A549 (cell line): ENCODE results near the gene IFTAP. TPM values are rescaled to one million over a fixed set of nuclear protein-coding genes. Genes with fewer than 3 reads are reported as not detected.

Source experiments
- ATAC-seq, 2 experiments: fragments of 200-7000 bp in 1 of 2; fragments of >200 bp in 1 of 2; cut with Nextera tagmentation in 1 of 2; cut with Tn5 transposase in 1 of 2; 3 replicates each; pipeline versions ENCODE4 v1.8.0 to v1.9.1; 2018 to 2020; ENCODE audit warnings: mild to moderate bottlenecking in 1 of 2, moderate library complexity in 1 of 2
- CTCF ChIA-PET: fragments of 300-600 bp; sonication (Branson Sonifier 250); formaldehyde crosslinking; extraction: SDS; loops from one replicate; lab custom pipeline; 2021; ENCODE audit warnings: antibody characterized with exemption, inconsistent platforms; lab: Yijun Ruan, JAX
- POLR2A ChIA-PET: fragments of 350-600 bp; formaldehyde crosslinking; extraction: SDS; loops from one replicate; lab custom pipeline; 2021; ENCODE audit warnings: antibody characterized with exemption, inconsistent platforms; lab: Yijun Ruan, JAX
- DNase-seq, 2 experiments: peaks; one replicate each; pipeline versions ENCODE4 v3.0.0 to v3.0.0-alpha.2; 2011 to 2016; ENCODE audit warnings: low read depth in 1 of 2, low spot score in 1 of 2
- FAIRE-seq: peaks from 2 replicates; lab custom pipeline; 2011; peaks lifted over from hg19 to GRCh38; lab: Jason Lieb, UNC
- H3K27ac ChIP-seq, 2 experiments: fragments of >200 bp; sonication (Bioruptor Twin); formaldehyde crosslinking; 3 replicates each; pipeline ENCODE4 v1.5.1; 2016 to 2017
- H3K4me1 ChIP-seq: fragments of >200 bp; sonication (Bioruptor Twin); formaldehyde crosslinking; 3 replicates; pipeline ENCODE4 v1.6.1; 2016
- H3K4me2 ChIP-seq: fragments of >200 bp; sonication (Bioruptor Twin); formaldehyde crosslinking; 3 replicates; pipeline ENCODE4 v1.6.1; 2016
- H3K4me3 ChIP-seq: fragments of >200 bp; sonication (Bioruptor Twin); formaldehyde crosslinking; 3 replicates; pipeline ENCODE4 v1.5.1; 2016
- H3K9me3 ChIP-seq: fragments of >200 bp; sonication (Bioruptor Twin); formaldehyde crosslinking; 3 replicates; pipeline ENCODE4 v1.6.1; 2016
- BHLHE40 ChIP-seq: IDR thresholded peaks from 2 replicates; pipeline ENCODE4 v1.6.1; 2012; ENCODE audit warnings: low read depth, low read length, inconsistent platforms
- CEBPB ChIP-seq, 2 experiments: fragments of >200 bp in 1 of 2; sonication (Bioruptor Twin) in 1 of 2; formaldehyde crosslinking in 1 of 2; IDR thresholded peaks; 2 replicates each; pipeline ENCODE4 v1.6.1; 2012 to 2016
- CHD4 ChIP-seq: fragments of 200-600 bp; sonication (generic); IDR thresholded peaks from 2 replicates; pipeline ENCODE4 v1.6.1; 2016; ENCODE audit warnings: antibody characterized with exemption, mild to moderate bottlenecking, borderline replicate concordance
- EP300 ChIP-seq, 2 experiments: fragments of >200 bp; sonication (Bioruptor Twin); formaldehyde crosslinking; IDR thresholded peaks; 2 replicates in 1 of 2; 3 replicates in 1 of 2; pipeline ENCODE4 v1.6.1; 2016 to 2017
- ESRRA ChIP-seq: fragments of 150-350 bp; IDR thresholded peaks from 2 replicates; pipeline ENCODE4 v1.6.1; 2014; ENCODE audit warnings: mild to moderate bottlenecking, low read length, borderline replicate concordance
- FOSB ChIP-seq: fragments of 250-450 bp; sonication (Bioruptor Pico); IDR thresholded peaks from 2 replicates; pipeline ENCODE4 v1.5.0; 2020; ENCODE audit warnings: mild to moderate bottlenecking, moderate library complexity
- GATA3 ChIP-seq: IDR thresholded peaks from 2 replicates; pipeline ENCODE4 v1.6.1; 2012; ENCODE audit warnings: borderline replicate concordance
- HEYL ChIP-seq: fragments of 250-450 bp; sonication (Bioruptor Pico); IDR thresholded peaks from 2 replicates; pipeline ENCODE4 v1.8.0; 2021; ENCODE audit warnings: mild to moderate bottlenecking, moderate library complexity
- HOXA7 ChIP-seq: fragments of 250-450 bp; sonication (Bioruptor Pico); IDR thresholded peaks from 2 replicates; pipeline ENCODE4 v1.5.0; 2020; ENCODE audit warnings: mild to moderate bottlenecking, moderate library complexity
- HOXB13 ChIP-seq: fragments of 250-450 bp; sonication (Bioruptor Pico); IDR thresholded peaks from 2 replicates; pipeline ENCODE4 v1.5.0; 2020; ENCODE audit warnings: low read depth, mild to moderate bottlenecking, moderate library complexity
- JUNB ChIP-seq: fragments of >200 bp; sonication (Bioruptor Twin); formaldehyde crosslinking; IDR thresholded peaks from 2 replicates; pipeline ENCODE4 v1.6.1; 2016
- MYC ChIP-seq: IDR thresholded peaks from 2 replicates; pipeline ENCODE4 v1.6.1; 2012; ENCODE audit warnings: mild to moderate bottlenecking, inconsistent platforms, low read length, improper control_type of control experiment, borderline replicate concordance
- NFE2L2 ChIP-seq: fragments of 150-350 bp; conservative IDR thresholded peaks from 2 replicates; pipeline ENCODE4 v1.6.1; 2014; ENCODE audit warnings: low read length
- NPAS2 ChIP-seq: fragments of 250-450 bp; sonication (Bioruptor Pico); IDR thresholded peaks from 2 replicates; pipeline ENCODE4 v1.8.0; 2022; ENCODE audit warnings: mild to moderate bottlenecking, moderate library complexity, borderline replicate concordance
- PHF8 ChIP-seq: fragments of 200-600 bp; sonication (generic); IDR thresholded peaks from 2 replicates; pipeline ENCODE4 v1.6.1; 2016; ENCODE audit warnings: low read depth, mild to moderate bottlenecking, antibody characterized with exemption, moderate library complexity, borderline replicate concordance
- RAD21 ChIP-seq, 2 experiments: fragments of >200 bp in 1 of 2; sonication (Bioruptor Twin) in 1 of 2; formaldehyde crosslinking in 1 of 2; IDR thresholded peaks in 1 of 2; conservative IDR thresholded peaks in 1 of 2; 2 replicates in 1 of 2; 3 replicates in 1 of 2; pipeline ENCODE4 v1.6.1; 2012 to 2018; ENCODE audit warnings: inconsistent platforms in 1 of 2
- RFX5 ChIP-seq: fragments of 450-650 bp; IDR thresholded peaks from 2 replicates; pipeline ENCODE4 v1.7.1; 2014; ENCODE audit warnings: antibody characterized with exemption, mild to moderate bottlenecking, moderate library complexity
- RNF2 ChIP-seq: fragments of 200-600 bp; sonication (generic); IDR thresholded peaks from 2 replicates; pipeline ENCODE4 v1.6.1; 2016; ENCODE audit warnings: low read depth, mild to moderate bottlenecking, antibody characterized with exemption, moderate library complexity, borderline replicate concordance
- TFCP2L1 ChIP-seq: fragments of 250-450 bp; sonication (Bioruptor Pico); IDR thresholded peaks from 2 replicates; pipeline ENCODE4 v1.5.0; 2021; ENCODE audit warnings: mild to moderate bottlenecking
- TP53 ChIP-seq: fragments of 250-450 bp; sonication (Bioruptor Pico); IDR thresholded peaks from 2 replicates; pipeline ENCODE4 v1.5.0; 2021; ENCODE audit warnings: mild to moderate bottlenecking, moderate library complexity
- ZC3H11A ChIP-seq: fragments of 450-650 bp; IDR thresholded peaks from 2 replicates; pipeline ENCODE4 v1.6.1; 2014; ENCODE audit warnings: antibody characterized with exemption, mild to moderate bottlenecking
- WGBS: methylation state at CpG from one replicate; pipeline ENCODE4 v1.1.6; 2017; ENCODE audit errors: missing lambda C conversion rate; 5-methylcytosine and 5-hydroxymethylcytosine counted together
- polyA plus RNA-seq, 4 experiments: library from polyadenylated mRNA; depleted of rRNA in 3 of 4; stranded (reverse); fragments of >200 nt; fragmentation: RNase III in 1 of 4; extraction: RNeasy Plus Mini Kit Qiagen cat#74134 plus additional on column Dnase treatment in 1 of 4; gene quantifications; 2 replicates in 3 of 4; 3 replicates in 1 of 4; pipeline ENCODE4 v1.2.3, GENCODE V29; 2011 to 2017
- TF ChIP-seq, protein P1 (sequence below): fragments of 250-450 bp; sonication (Bioruptor Pico); IDR thresholded peaks from 2 replicates; pipeline ENCODE4 v1.5.0; 2020; ENCODE audit warnings: low read depth, mild to moderate bottlenecking, moderate library complexity
- TF ChIP-seq, protein P2 (sequence below): fragments of >200 bp; sonication (Bioruptor Twin); formaldehyde crosslinking; IDR thresholded peaks from 3 replicates; pipeline ENCODE4 v1.5.1; 2016
- TF ChIP-seq, protein P3 (sequence below): fragments of >200 bp; sonication (Bioruptor Twin); formaldehyde crosslinking; IDR thresholded peaks from 3 replicates; pipeline ENCODE4 v1.6.1; 2016
- TF ChIP-seq, protein P4 (sequence below): IDR thresholded peaks from 2 replicates; pipeline ENCODE4 v1.6.1; 2012

The IFTAP gene
- polyA plus RNA-seq, 2 of the 4 experiments (the other 2 are of a cell fraction), result 34.7 to 52.4 TPM

DNA sequence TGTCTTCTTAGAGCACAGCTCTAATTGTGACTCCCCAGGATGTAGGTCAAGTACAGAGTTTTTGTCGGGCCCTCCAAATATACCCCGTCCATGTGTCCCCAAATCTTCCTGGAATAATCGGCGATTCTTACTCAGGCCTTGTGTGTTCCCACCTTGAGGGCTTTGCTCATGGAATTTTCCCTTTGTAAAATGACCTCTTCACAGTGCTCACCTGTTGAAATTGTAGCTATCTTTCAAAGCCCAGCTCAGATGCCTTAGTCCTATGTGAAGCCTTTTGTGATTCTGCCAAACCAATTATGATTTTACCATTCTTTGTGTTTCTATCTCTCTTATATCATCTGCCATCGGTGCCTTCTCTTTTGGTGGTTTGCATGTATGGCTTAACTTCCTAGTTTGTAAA is 33.8 kb downstream of the IFTAP start:
- ChIA-PET CTCF (interaction anchor here (0.6 to 1.5 kb wide), 4 partner anchors 8 to 119 kb away, joined by 3 to 4 read pairs (median 4); partner anchors contain the start of gene TRAF6), POLR2A (no interaction called here)
- TF ChIP-seq EP300 (IDR thresholded peaks at IDR 0.05), result no peak
- no peak for TF ChIP-seq PHF8
- TF ChIP-seq MYC, result no peak
- TF ChIP-seq RNF2, result no peak
- TF ChIP-seq ESRRA, result no peak
- TF ChIP-seq JUNB, result no peak
- no peak for TF ChIP-seq GATA3
- TF ChIP-seq, protein P1, sequence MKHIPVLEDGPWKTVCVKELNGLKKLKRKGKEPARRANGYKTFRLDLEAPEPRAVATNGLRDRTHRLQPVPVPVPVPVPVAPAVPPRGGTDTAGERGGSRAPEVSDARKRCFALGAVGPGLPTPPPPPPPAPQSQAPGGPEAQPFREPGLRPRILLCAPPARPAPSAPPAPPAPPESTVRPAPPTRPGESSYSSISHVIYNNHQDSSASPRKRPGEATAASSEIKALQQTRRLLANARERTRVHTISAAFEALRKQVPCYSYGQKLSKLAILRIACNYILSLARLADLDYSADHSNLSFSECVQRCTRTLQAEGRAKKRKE (CRISPR knock-in tag), result no peak
- TF ChIP-seq RAD21 (conservative IDR thresholded peaks at IDR 0.05 in 1 of 2, IDR thresholded peaks at IDR 0.05 in 1 of 2), result no peak
- no peak for TF ChIP-seq RFX5
- Histone ChIP-seq H3K4me2 (no peak overlapping the region), H3K9me3 (no peaks in the 10 kb centered on the region), H3K4me1 (no peaks in the 10 kb centered on the region), H3K4me3 (no peak overlapping the region), H3K27ac (no peak overlapping the region)
- 78% methylated on average over 5 of the region's 5 CpGs for WGBS
- FAIRE-seq (no peak), DNase-seq (no peak), ATAC-seq (no peak)

DNA sequence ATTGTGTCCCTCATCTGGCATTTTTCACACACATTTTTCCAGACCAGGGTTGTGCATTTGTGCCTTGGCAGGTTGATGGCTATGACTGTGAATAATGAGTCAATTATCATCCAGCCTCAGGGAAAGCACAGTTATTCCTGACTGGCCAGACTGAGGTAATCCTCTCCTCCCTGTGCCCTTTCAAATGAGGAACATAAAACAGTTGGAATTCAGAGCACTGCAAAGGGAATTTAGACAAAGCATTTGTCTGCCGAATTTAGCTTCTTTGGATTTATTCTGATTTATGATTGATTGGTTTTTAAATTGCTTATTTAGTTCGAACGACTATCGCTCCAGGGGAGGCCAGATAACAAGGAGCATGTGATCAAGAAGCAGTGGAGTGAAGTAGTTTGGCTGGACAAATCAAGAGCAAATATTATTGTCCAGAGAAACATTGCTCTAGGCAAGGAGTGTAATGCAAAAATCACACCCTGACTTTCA is 34.5 kb downstream of the IFTAP start:
- TF ChIP-seq, protein P2, sequence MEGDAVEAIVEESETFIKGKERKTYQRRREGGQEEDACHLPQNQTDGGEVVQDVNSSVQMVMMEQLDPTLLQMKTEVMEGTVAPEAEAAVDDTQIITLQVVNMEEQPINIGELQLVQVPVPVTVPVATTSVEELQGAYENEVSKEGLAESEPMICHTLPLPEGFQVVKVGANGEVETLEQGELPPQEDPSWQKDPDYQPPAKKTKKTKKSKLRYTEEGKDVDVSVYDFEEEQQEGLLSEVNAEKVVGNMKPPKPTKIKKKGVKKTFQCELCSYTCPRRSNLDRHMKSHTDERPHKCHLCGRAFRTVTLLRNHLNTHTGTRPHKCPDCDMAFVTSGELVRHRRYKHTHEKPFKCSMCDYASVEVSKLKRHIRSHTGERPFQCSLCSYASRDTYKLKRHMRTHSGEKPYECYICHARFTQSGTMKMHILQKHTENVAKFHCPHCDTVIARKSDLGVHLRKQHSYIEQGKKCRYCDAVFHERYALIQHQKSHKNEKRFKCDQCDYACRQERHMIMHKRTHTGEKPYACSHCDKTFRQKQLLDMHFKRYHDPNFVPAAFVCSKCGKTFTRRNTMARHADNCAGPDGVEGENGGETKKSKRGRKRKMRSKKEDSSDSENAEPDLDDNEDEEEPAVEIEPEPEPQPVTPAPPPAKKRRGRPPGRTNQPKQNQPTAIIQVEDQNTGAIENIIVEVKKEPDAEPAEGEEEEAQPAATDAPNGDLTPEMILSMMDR, result no peak
- no peak for TF ChIP-seq CEBPB (IDR thresholded peaks at IDR 0.05)
- no peak for TF ChIP-seq CHD4
- TF ChIP-seq TFCP2L1 (CRISPR knock-in tag), result no peak
- no peak for TF ChIP-seq HEYL (CRISPR knock-in tag)
- TF ChIP-seq, protein P3, sequence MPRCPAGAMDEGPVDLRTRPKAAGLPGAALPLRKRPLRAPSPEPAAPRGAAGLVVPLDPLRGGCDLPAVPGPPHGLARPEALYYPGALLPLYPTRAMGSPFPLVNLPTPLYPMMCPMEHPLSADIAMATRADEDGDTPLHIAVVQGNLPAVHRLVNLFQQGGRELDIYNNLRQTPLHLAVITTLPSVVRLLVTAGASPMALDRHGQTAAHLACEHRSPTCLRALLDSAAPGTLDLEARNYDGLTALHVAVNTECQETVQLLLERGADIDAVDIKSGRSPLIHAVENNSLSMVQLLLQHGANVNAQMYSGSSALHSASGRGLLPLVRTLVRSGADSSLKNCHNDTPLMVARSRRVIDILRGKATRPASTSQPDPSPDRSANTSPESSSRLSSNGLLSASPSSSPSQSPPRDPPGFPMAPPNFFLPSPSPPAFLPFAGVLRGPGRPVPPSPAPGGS, result no peak
- TF ChIP-seq RAD21 (conservative IDR thresholded peaks at IDR 0.05 in 1 of 2, IDR thresholded peaks at IDR 0.05 in 1 of 2), result no peak
- TF ChIP-seq HOXA7 (CRISPR knock-in tag), result no peak
- no peak for TF ChIP-seq NPAS2 (CRISPR knock-in tag)
- no peak for TF ChIP-seq HOXB13 (CRISPR knock-in tag)
- TF ChIP-seq ZC3H11A, result no peak
- TF ChIP-seq TP53, result no peak
- no peak for TF ChIP-seq FOSB (CRISPR knock-in tag)
- TF ChIP-seq NFE2L2, result no peak
- no peak for TF ChIP-seq EP300 (IDR thresholded peaks at IDR 0.05)
- TF ChIP-seq, protein P4, sequence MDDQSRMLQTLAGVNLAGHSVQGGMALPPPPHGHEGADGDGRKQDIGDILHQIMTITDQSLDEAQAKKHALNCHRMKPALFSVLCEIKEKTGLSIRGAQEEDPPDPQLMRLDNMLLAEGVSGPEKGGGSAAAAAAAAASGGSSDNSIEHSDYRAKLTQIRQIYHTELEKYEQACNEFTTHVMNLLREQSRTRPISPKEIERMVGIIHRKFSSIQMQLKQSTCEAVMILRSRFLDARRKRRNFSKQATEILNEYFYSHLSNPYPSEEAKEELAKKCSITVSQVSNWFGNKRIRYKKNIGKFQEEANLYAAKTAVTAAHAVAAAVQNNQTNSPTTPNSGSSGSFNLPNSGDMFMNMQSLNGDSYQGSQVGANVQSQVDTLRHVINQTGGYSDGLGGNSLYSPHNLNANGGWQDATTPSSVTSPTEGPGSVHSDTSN, result no peak
- TF ChIP-seq, protein P1 (CRISPR knock-in tag), result no peak
- TF ChIP-seq BHLHE40, result no peak
- no peak for TF ChIP-seq RFX5
- Histone ChIP-seq H3K4me1 (no peaks in the 10 kb centered on the region), H3K27ac (no peak overlapping the region), H3K4me3 (no peak overlapping the region), H3K9me3 (no peaks in the 10 kb centered on the region), H3K4me2 (no peak overlapping the region)
- ChIA-PET POLR2A (no interaction called here), CTCF (interaction anchor here (1.5 kb wide), 1 partner anchor 118 kb away, joined by 3 read pairs; no protein-coding TSS in a partner anchor)
- DNase-seq, result no peak
- no peak for ATAC-seq
- no peak for FAIRE-seq
- WGBS, result 69% methylated on average over 4 of the region's 4 CpGs
